ENCODE measurements around the gene RAD21L1.

DNA sequence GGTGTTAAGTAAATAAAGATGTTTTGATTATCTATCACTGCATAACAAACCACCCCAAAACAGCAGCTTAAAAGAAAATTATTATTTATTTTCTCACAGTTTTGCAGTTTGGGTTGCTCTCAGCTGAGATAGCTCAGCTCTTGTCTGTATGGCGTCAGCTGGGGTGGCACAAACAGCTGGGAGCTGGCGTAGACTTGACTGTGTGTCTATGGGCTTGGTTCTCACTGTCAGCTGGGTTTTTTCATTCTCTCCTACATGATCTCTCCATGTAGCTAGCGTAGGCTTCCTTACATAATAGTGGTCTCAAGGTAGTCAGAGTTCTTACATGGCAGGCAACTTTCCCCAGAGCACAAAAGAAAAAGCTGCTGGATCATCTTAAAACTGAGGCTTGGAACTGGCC is 34.5 kb upstream of the RAD21L1 start:
- TF ChIP-seq, protein P1, sequence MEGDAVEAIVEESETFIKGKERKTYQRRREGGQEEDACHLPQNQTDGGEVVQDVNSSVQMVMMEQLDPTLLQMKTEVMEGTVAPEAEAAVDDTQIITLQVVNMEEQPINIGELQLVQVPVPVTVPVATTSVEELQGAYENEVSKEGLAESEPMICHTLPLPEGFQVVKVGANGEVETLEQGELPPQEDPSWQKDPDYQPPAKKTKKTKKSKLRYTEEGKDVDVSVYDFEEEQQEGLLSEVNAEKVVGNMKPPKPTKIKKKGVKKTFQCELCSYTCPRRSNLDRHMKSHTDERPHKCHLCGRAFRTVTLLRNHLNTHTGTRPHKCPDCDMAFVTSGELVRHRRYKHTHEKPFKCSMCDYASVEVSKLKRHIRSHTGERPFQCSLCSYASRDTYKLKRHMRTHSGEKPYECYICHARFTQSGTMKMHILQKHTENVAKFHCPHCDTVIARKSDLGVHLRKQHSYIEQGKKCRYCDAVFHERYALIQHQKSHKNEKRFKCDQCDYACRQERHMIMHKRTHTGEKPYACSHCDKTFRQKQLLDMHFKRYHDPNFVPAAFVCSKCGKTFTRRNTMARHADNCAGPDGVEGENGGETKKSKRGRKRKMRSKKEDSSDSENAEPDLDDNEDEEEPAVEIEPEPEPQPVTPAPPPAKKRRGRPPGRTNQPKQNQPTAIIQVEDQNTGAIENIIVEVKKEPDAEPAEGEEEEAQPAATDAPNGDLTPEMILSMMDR (conservative IDR thresholded peaks at IDR 0.05 in 1 of 2, IDR thresholded peaks at IDR 0.05 in 1 of 2; ENCODE audit: low read depth in 1 of 2, low read length in 2 of 2) = no peak
- no peak for TF ChIP-seq EZH2 (IDR thresholded peaks at IDR 0.05; ENCODE audit: low read length, missing control alignments)

Data from fibroblast of lung (primary cell).